Superior temporal gyrus (tissue), 1 donor: ENCODE results near the gene KLF4.
"Not testable (repeated sequence)": the region's sequence is repeated elsewhere in the genome, so short reads cannot be mapped to it uniquely, and the experiment has no call there.

Experiments used
- DNase-seq: peaks from one replicate; pipeline ENCODE4 v3.0.0-alpha.2; 2016; ENCODE audit errors: extremely low spot score

KLF4 gene

GRCh38 chr9:107489687-107490605 lies at the start of gene KLF4:
Gene KLF4, minus strand, starts transcription at chr9:107489769. Its CDS starts 597 bp downstream, at chr9:107489172.
- peak; percentile 61 for DNase-seq

- no peak for DNase-seq
Measured at GRCh38 chr9:107536462-107536861, 46.9 kb upstream of the KLF4 start.

GRCh38 chr9:107534510-107535078 lies 45.0 kb upstream of the KLF4 start:
- DNase-seq, result no peak

- no peak for DNase-seq
Measured at GRCh38 chr9:107530679-107531078, 41.1 kb upstream of the KLF4 start.

- no peak for DNase-seq
Measured at GRCh38 chr9:107528686-107529085, 39.1 kb upstream of the KLF4 start.

GRCh38 chr9:107523539-107523938 lies 34.0 kb upstream of the KLF4 start:
- DNase-seq, result no peak

- no peak for DNase-seq
Measured at GRCh38 chr9:107520186-107520585, 30.6 kb upstream of the KLF4 start.

GRCh38 chr9:107518037-107518807 lies 28.7 kb upstream of the KLF4 start:
- no peak for DNase-seq

- DNase-seq, result no peak
Measured at GRCh38 chr9:107513464-107514100, 24.0 kb upstream of the KLF4 start.

GRCh38 chr9:107504585-107505455 lies 15.3 kb upstream of the KLF4 start:
- DNase-seq, result no peak

GRCh38 chr9:107502464-107502863 lies 12.9 kb upstream of the KLF4 start:
- DNase-seq, result no peak

GRCh38 chr9:107500421-107501200 lies 11.0 kb upstream of the KLF4 start:
- not testable (repeated sequence) for DNase-seq

GRCh38 chr9:107496976-107497375 lies 7.4 kb upstream of the KLF4 start:
- DNase-seq, result no peak

GRCh38 chr9:107492381-107492970 lies 2.9 kb upstream of the KLF4 start:
- DNase-seq, result no peak

GRCh38 chr9:107491081-107492053 lies 1.8 kb upstream of the KLF4 start:
- no peak for DNase-seq

GRCh38 chr9:107490606-107490970 lies 1.0 kb upstream of the KLF4 start:
- not testable (repeated sequence) for DNase-seq

GRCh38 chr9:107489144-107489673 lies 360 bp downstream of the KLF4 start:
- DNase-seq, result no peak
